ENCODE data around the gene SFXN5.

DNA sequence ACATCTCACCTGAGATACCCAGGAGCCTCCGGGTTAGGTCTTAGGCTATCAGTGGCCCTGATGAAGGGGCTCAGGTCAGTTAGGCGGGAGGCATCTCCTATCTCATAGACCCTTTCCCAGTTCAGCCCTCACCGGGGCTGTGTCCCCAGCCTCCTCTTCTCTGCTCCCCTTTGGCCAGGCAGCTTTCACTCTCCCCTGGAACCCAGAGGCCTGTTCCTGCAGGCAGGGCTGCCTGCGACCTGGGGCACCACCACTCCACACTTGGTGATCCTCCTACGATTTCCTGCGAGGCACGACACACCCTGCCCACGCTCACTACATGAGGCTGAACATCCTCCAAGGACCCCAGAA lies 51.2 kb downstream of the SFXN5 start:
- no peak for TF ChIP-seq EZH2 (IDR thresholded peaks at IDR 0.05; ENCODE audit: borderline replicate concordance, low read length)
- TF ChIP-seq, protein P1, sequence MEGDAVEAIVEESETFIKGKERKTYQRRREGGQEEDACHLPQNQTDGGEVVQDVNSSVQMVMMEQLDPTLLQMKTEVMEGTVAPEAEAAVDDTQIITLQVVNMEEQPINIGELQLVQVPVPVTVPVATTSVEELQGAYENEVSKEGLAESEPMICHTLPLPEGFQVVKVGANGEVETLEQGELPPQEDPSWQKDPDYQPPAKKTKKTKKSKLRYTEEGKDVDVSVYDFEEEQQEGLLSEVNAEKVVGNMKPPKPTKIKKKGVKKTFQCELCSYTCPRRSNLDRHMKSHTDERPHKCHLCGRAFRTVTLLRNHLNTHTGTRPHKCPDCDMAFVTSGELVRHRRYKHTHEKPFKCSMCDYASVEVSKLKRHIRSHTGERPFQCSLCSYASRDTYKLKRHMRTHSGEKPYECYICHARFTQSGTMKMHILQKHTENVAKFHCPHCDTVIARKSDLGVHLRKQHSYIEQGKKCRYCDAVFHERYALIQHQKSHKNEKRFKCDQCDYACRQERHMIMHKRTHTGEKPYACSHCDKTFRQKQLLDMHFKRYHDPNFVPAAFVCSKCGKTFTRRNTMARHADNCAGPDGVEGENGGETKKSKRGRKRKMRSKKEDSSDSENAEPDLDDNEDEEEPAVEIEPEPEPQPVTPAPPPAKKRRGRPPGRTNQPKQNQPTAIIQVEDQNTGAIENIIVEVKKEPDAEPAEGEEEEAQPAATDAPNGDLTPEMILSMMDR (IDR thresholded peaks at IDR 0.05; ENCODE audit: low read length) = no peak
